Right hindlimb (tissue), 1 donor: Measurements from ENCODE around the gene PREP.

ENCODE experiments used
- DNase-seq: peaks from one replicate; pipeline ENCODE4 v3.0.0-alpha.2; 2018

Gene PREP

GRCh38 chr6:105304825-105305224 lies 98.1 kb downstream of the PREP start:
- no peak for DNase-seq

GRCh38 chr6:105304366-105304765 lies 98.5 kb downstream of the PREP start:
- DNase-seq, result no peak

DNA sequence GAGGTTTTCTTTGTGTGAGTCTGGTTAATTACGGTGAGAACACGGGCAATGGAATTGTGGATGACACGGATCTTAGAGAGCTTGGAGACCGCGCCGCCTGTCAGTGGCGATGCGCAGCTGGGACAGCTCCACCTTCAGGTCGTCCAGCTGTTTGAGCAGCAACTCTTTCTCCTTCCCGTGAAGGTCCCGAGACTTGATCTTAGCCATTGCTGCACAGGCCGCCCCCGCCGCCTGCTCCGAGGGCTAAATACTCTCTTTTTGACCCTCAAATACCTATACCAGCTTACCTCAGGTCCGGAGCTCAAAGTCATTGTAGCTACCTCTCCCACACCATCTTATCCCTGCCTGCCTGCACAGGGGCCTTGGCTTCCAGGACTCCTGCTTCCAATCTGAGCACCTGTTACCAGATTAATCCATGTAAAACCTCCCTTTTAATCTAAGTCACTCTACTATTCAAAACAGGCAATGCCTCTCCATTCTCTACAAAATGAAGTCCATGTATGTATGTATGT lies 100.2 kb downstream of the PREP start:
- no peak for DNase-seq

- DNase-seq, result no peak
Observed at GRCh38 chr6:105301756-105302616, 100.9 kb downstream of the PREP start.

DNA sequence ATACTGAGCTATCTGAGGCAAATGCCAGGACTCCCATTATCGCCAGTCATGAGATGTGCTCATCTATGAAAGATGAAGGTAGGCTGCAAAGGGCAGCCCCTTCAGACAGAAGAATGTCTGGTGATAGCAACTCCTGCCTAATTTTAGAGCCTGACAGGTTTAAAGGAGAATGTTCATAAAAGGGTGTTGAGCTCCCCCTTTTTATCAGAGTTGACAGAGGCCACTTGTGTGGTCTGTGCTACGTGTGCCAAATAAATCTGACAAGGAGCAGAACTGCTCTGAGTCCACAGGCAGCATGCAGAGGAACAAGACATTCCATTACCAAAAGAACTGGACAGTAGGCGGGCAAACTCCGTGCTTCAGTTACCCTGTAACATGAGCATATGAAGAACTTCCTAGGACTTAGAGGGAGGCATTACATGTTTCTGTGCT lies 101.8 kb downstream of the PREP start:
- DNase-seq, result peak; percentile 41

GRCh38 chr6:105300090-105300489 lies 102.8 kb downstream of the PREP start:
- no peak for DNase-seq

DNA sequence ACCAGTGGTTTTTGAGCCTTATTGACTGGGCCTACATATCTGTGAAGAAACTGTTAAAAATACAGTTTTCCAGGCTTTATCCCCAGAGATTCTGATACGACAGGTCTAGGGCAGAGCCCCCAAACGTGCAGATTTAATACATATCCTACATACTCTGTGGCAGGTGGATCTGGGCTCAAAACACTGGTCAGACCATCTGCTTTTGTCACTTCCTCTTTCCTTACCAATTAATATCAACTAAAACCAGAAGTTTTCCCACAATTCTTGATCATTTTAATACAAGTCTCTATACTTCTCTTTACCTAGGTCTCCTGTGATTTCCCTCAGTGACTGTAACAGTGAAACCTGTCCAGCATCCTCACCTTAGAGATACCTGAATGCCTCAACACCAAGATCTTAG lies 108.8 kb downstream of the PREP start:
- no peak for DNase-seq

DNA sequence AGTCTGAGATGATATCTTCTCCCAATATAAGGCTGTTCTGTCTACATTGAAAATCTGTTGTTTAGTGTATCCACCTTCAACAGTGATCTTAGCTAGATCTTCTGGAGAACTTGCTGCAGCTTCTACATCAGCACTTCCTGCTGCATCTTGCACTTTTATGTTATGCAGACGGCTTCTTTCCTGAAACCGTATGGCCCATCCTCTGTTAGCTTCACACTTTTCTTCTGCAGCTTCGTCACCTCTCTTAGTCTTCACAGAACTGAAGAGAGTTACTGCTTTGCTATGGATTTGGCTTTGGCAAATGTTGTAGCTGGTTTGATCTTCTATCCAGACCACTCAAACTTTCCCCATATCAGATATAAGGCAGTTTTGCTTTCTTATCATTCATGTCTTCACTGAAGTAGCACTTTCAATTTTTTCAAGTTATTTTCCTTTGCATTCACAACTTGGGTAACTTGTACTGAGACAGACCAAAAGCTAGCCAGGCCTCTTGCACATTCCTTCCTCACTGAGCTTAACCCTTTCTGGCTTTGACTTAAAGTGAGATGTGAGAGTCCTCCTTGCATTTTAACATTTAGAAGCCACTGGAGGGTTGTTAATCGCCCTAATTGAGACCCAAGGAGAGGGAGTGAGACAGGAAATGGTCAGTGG lies 110.1 kb downstream of the PREP start:
- DNase-seq, result no peak

DNA sequence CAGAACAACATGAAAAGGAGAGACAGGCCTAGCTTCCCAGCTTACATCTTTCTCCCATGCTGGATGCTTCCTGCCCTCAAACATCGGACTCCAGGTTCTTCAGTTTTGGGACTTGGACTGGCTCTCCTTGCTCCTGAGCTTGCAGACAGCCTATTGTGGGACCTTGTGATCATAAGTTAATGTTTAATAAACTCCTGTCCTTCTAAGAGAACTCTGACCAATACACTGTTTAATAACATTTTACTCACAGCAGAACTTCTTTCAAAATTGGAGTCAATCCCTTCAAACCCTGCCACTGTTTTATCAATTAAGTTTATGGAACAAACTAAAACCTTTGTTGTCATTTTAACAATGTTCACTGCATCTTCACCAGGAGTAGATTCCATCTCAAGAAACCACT lies 111.4 kb downstream of the PREP start:
- no peak for DNase-seq

DNA sequence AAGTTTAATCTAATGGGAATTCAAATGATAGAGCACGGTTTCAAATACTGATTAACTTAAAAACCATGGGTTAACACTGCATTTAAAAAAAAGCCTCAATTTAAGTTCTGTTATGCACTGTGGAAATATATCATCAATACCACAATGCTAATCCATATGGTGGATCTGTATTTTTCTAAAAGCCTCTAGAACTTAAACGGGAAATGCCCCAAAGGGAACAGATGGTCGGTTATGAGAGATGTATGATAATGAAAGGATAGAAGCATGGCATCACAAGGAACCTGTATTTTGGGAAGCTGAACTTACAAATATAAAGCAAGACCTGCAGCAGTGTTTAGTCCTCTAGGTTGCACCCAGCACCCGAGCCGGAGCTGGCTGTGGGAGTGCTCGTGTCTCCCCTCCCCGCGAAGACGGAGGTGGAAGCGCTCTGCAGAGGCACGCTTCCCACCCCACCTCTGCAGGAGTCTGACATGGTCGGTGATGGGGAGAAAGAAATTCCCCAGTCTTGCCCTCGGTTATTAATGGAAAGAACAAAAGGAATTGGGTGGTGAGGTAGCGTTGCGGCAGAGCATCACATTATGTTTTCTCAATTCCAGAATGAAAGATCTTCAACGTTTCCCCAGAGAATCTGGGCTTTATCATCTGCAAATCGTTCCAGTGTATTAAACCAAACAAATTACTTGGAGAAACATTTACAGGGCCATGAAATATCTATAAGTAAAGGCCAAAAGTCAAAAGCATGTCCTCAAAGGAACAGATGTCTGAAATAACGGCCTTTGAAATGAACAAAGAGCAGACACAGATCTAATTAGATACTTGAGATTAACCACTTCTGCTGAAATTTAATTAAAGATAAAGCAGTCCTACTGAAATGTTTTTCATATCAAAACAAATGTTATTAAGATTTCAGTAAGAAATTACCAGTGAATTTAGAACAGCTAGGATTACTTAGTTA lies 120.0 kb downstream of the PREP start:
- DNase-seq, result no peak

DNA sequence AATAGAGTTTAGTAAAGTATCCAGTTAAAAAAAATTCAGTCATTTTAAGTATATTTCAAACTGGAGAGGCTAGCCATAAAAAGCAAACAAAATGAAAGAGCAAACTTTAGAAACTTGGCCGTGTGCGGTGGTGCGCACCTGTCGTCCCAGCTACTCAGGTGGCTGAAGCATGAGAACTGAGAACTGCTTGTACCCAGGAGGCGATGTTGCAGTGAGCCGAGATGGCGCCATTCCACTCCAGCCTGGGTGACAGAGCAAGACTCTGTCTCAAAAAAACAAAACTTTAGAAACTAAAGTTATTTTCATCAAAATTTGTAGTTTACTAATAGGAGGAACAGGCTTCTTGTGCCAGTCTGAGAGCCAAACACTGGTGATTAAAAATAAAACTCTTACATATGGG lies 122.8 kb downstream of the PREP start:
- DNase-seq, result no peak

- DNase-seq, result no peak
Observed at GRCh38 chr6:105279463-105279862, 123.4 kb downstream of the PREP start.

- no peak for DNase-seq
Observed at GRCh38 chr6:105278813-105279212, 124.1 kb downstream of the PREP start.

- no peak for DNase-seq
Observed at GRCh38 chr6:105278035-105278434, 124.8 kb downstream of the PREP start.

DNA sequence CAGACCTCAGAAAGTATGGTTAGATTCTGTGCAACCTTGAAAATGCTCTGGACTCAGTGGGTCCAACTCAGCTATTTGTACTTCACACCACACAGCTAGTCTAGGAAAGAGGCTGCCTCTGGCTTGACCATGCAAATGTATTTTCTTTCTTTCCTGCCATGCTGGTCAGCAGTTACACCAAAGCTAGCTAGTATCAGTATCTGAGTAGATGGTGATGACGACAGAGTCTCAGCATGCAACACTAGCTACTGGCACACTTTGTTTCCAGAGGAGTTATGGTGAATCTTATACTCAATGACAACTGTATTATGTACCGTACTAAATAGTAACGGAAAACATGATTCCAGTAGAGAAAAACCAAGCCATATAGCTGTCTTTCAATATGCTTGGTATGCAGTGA lies 126.5 kb downstream of the PREP start:
- DNase-seq, result no peak

GRCh38 chr6:105275542-105275941 lies 127.3 kb downstream of the PREP start:
- DNase-seq, result no peak

- no peak for DNase-seq
Observed at GRCh38 chr6:105274678-105275077, 128.2 kb downstream of the PREP start.

GRCh38 chr6:105273589-105273988 lies 129.3 kb downstream of the PREP start:
- no peak for DNase-seq

DNA sequence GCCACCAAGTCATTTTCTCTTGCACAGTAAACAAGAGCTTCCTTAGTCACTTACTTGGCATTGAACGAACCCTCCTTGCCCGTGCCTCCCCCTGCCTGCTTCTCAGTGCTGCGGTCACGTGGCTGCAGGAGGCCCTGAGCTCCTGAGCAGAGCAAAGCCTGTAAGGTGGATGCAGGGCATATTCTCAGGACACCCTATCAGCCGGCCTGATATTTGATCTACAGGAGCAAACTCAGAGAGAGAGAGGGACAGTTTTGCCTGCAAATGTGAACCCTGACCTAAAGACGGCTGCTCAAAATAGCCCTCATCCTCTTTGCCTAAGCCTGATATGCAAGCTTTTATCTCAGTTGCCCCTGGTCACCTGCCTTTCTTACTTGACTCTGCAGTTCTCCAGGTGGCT lies 130.1 kb downstream of the PREP start:
- DNase-seq, result no peak

GRCh38 chr6:105270511-105270910 lies 132.4 kb downstream of the PREP start:
- DNase-seq, result no peak

DNA sequence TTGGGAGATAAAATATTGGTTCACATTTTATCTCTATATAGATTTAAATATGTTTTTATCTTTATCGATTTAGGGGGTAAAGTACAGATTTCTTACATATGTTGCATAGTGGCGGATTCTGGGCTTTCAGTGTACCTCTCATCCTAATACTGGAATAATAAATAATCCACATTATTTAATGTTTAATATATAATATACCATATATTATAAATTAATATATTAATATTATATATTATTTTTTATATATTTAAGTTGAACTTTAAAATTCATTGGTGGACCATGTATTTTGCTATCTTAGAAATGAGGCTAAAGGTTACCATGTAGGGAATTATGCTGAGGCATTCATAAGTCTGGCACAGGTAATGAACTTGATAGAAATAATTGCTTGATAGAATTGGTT lies 133.5 kb downstream of the PREP start:
- no peak for DNase-seq

- DNase-seq, result no peak
Observed at GRCh38 chr6:105263685-105264610, 138.9 kb downstream of the PREP start.
